Sigmoid colon (tissue), 7 donors: ENCODE results near the gene GREB1. TPM values are rescaled to one million over a fixed set of nuclear protein-coding genes. Genes with fewer than 3 reads are reported as not detected.
"Not testable (repeated sequence)": the region's sequence is repeated elsewhere in the genome, so short reads cannot be mapped to it uniquely, and the experiment has no call there.

Experiments
- DNase-seq: peaks from one replicate; pipeline ENCODE4 v3.0.0-alpha.2; 2019
- H3K27ac ChIP-seq, 4 donors: fragments of 200-600 bp; sonication (generic); one replicate each; pipeline ENCODE4 v1.5.1; 2016 to 2019; ENCODE audit warnings: mild to moderate bottlenecking in 1 of 4
- H3K27me3 ChIP-seq, 3 donors: fragments of 200-600 bp; sonication (generic); one replicate each; pipeline ENCODE4 v1.5.1; 2019; ENCODE audit warnings: mild to moderate bottlenecking in 1 of 3
- H3K36me3 ChIP-seq, 4 donors: fragments of 200-600 bp; sonication (generic); one replicate each; pipeline ENCODE4 v1.5.1; 2016 to 2019
- H3K4me1 ChIP-seq, 4 donors: fragments of 200-600 bp; sonication (generic); one replicate each; pipeline ENCODE4 v1.5.1; 2017 to 2019
- H3K4me3 ChIP-seq, 4 donors: fragments of 200-600 bp; sonication (generic); one replicate each; pipeline ENCODE4 v1.5.1; 2017 to 2019; ENCODE audit warnings: mild to moderate bottlenecking in 2 of 4, moderate library complexity in 1 of 4
- H3K9me3 ChIP-seq, 4 donors: fragments of 200-600 bp in 3 of 4; sonication (generic) in 3 of 4; one replicate each; pipeline versions ENCODE4 v1.5.1 to v1.6.1; 2013 to 2019
- CTCF ChIP-seq, 4 experiments: fragments of 450-650 bp in 3 of 4; fragments of 200-600 bp in 1 of 4; IDR thresholded peaks; one replicate each; pipeline ENCODE4 v1.5.1; 2016 to 2019; ENCODE audit warnings: antibody characterized with exemption in 4 of 4, mild to moderate bottlenecking in 3 of 4, moderate library complexity in 2 of 4
- EP300 ChIP-seq, 4 donors: sonication (generic); formaldehyde crosslinking; IDR thresholded peaks; one replicate each; pipeline ENCODE4 v1.6.1; 2017; ENCODE audit warnings: antibody characterized with exemption in 4 of 4
- POLR2A ChIP-seq, 2 donors: fragments of 450-650 bp; IDR thresholded peaks; one replicate each; pipeline ENCODE4 v1.6.1; 2016; ENCODE audit warnings: antibody characterized with exemption in 2 of 2, mild to moderate bottlenecking in 2 of 2, moderate library complexity in 2 of 2
- POLR2AphosphoS5 ChIP-seq, 4 donors: sonication (generic); formaldehyde crosslinking; IDR thresholded peaks; one replicate each; pipeline ENCODE4 v1.6.1; 2017; ENCODE audit warnings: antibody characterized with exemption in 4 of 4
- WGBS, 2 donors: extraction: QIAGEN DNeasy Blood & Tissue Kit; methylation state at CpG; one replicate each; pipeline ENCODE4 v1.1.7; 2013; 5-methylcytosine and 5-hydroxymethylcytosine counted together
- intact Hi-C: fragments of 100-400 bp; cut with DNase I; formaldehyde crosslinking; loops from one replicate; pipeline ENCODE4 v1.15.1; 2023
- polyA plus RNA-seq, 3 donors: library from polyadenylated mRNA; stranded (reverse); fragments of 200-250 nt; gene quantifications; one replicate each; pipeline ENCODE4 v1.2.3, GENCODE V29; 2013
- total RNA-seq, 4 donors: library from RNA; depleted of rRNA; stranded (reverse); fragments of >200 nt; gene quantifications; one replicate each; pipeline ENCODE4 v1.1.0, GENCODE V29; 2016
- donor health status: healthy with polysubstance abuse.
- donor health status: Bipolar disorder and iron deficiency.
- donor health status: healthy.

Gene GREB1
- total and polyA plus RNA-seq, 7 donors: 0.28 to 2.5 (median 1.1) TPM; not detected in 1

- DNase-seq: peak; percentile 49
- no peak overlapping the region for H3K27ac ChIP-seq
- TF ChIP-seq POLR2A (IDR thresholded peaks at IDR 0.05): no peak
- TF ChIP-seq EP300 (IDR thresholded peaks at IDR 0.05): no peak
- TF ChIP-seq CTCF (IDR thresholded peaks at IDR 0.05): no peak
- TF ChIP-seq POLR2AphosphoS5 (IDR thresholded peaks at IDR 0.05): no peak
- no peaks in the 10 kb centered on the region for H3K27me3 ChIP-seq
- H3K4me3 ChIP-seq: no peak overlapping the region
- peaks cover 0 to 9% (median 0%) of the 10 kb centered on the region in 4 donors for H3K4me1 ChIP-seq
- H3K36me3 ChIP-seq: no peaks in the 10 kb centered on the region
- H3K9me3 ChIP-seq: no peaks in the 10 kb centered on the region
- intact Hi-C loops: loop anchor here (10.0 kb wide), 1 partner anchor 1607 kb away; no protein-coding TSS in a partner anchor
- 84 to 90% methylated on average over 11 of the region's 11 CpGs for WGBS, 2 donors
Measured at GRCh38 chr2:11657646-11658045, 123.8 kb downstream of the GREB1 start.

GRCh38 chr2:11658208-11659114, 124.6 kb downstream of the GREB1 start:
- TF ChIP-seq EP300 (IDR thresholded peaks at IDR 0.05) (no peak), CTCF (IDR thresholded peaks at IDR 0.05) (no peak), POLR2A (IDR thresholded peaks at IDR 0.05) (no peak), POLR2AphosphoS5 (IDR thresholded peaks at IDR 0.05) (no peak)
- H3K27ac ChIP-seq: no peak overlapping the region
- H3K9me3 ChIP-seq: peaks cover 0 to 4% (median 0%) of the 10 kb centered on the region in 4 donors
- WGBS, 2 donors: 82 to 85% methylated on average over 19 of the region's 19 CpGs
- peak; percentile 49 for DNase-seq
- no peak overlapping the region for H3K4me3 ChIP-seq
- no peaks in the 10 kb centered on the region for H3K36me3 ChIP-seq
- peaks cover 0 to 9% (median 0%) of the 10 kb centered on the region in 4 donors for H3K4me1 ChIP-seq
- H3K27me3 ChIP-seq: no peaks in the 10 kb centered on the region
- intact Hi-C loops: loop anchor here (10.0 kb wide), 1 partner anchor 1606 kb away; no protein-coding TSS in a partner anchor

- H3K4me3 ChIP-seq: no peak overlapping the region
- no peaks in the 10 kb centered on the region for H3K27me3 ChIP-seq
- DNase-seq: peak; percentile 29
- 84 to 86% methylated on average over 11 of the region's 11 CpGs for WGBS, 2 donors
- H3K27ac ChIP-seq: no peak overlapping the region
- H3K36me3 ChIP-seq: no peaks in the 10 kb centered on the region
- H3K9me3 ChIP-seq: peaks cover 0 to 4% (median 0%) of the 10 kb centered on the region in 4 donors
- TF ChIP-seq POLR2A (IDR thresholded peaks at IDR 0.05) (no peak), POLR2AphosphoS5 (IDR thresholded peaks at IDR 0.05) (no peak), EP300 (IDR thresholded peaks at IDR 0.05) (no peak), CTCF (IDR thresholded peaks at IDR 0.05) (no peak)
- intact Hi-C loops: loop anchor here (10.0 kb wide), 1 partner anchor 1606 kb away; no protein-coding TSS in a partner anchor
- peaks cover 0 to 9% (median 0%) of the 10 kb centered on the region in 4 donors for H3K4me1 ChIP-seq
Measured at GRCh38 chr2:11659115-11659475, 125.2 kb downstream of the GREB1 start.

- Histone ChIP-seq H3K27ac (no peak overlapping the region), H3K27me3 (no peaks in the 10 kb centered on the region), H3K9me3 (peaks cover 0 to 4% (median 0%) of the 10 kb centered on the region in 4 donors), H3K4me1 (peaks cover 0 to 9% (median 0%) of the 10 kb centered on the region in 4 donors), H3K36me3 (no peaks in the 10 kb centered on the region), H3K4me3 (no peak overlapping the region)
- no peak for TF ChIP-seq CTCF (IDR thresholded peaks at IDR 0.05)
- TF ChIP-seq POLR2AphosphoS5 (IDR thresholded peaks at IDR 0.05): no peak
- TF ChIP-seq POLR2A (IDR thresholded peaks at IDR 0.05): no peak
- no peak for TF ChIP-seq EP300 (IDR thresholded peaks at IDR 0.05)
- intact Hi-C loops: loop anchor here (10.0 kb wide), 1 partner anchor 1605 kb away; no protein-coding TSS in a partner anchor
- peak; percentile 21 for DNase-seq
- 94 to 96% methylated on average over 10 of the region's 10 CpGs for whole genome bisulfite sequencing, 2 donors
Measured at GRCh38 chr2:11659851-11660250, 126.0 kb downstream of the GREB1 start.

GRCh38 chr2:11660396-11660795, 126.6 kb downstream of the GREB1 start:
- intact Hi-C loops, H3K4me1 ChIP-seq, H3K27ac ChIP-seq, H3K36me3 ChIP-seq, H3K4me3 ChIP-seq, H3K9me3 ChIP-seq, H3K27me3 ChIP-seq: not testable (repeated sequence)
- 90 to 94% methylated on average over 2 of the region's 2 CpGs for WGBS, 2 donors
- DNase-seq: peak; percentile 20
